Sigmoid colon (tissue), 4 donors: ENCODE results near the gene SLC6A15.
A peak's percentile ranks its signal among the peaks of the same experiment; 100 is the strongest.

ENCODE experiments used
- CTCF ChIP-seq, 4 experiments: fragments of 450-650 bp in 3 of 4; fragments of 200-600 bp in 1 of 4; IDR thresholded peaks; one replicate each; pipeline ENCODE4 v1.5.1; 2016 to 2019; ENCODE audit warnings: antibody characterized with exemption in 4 of 4, mild to moderate bottlenecking in 3 of 4, moderate library complexity in 2 of 4
- EP300 ChIP-seq, 4 donors: sonication (generic); formaldehyde crosslinking; IDR thresholded peaks; one replicate each; pipeline ENCODE4 v1.6.1; 2017; ENCODE audit warnings: antibody characterized with exemption in 4 of 4
- POLR2AphosphoS5 ChIP-seq, 4 donors: sonication (generic); formaldehyde crosslinking; IDR thresholded peaks; one replicate each; pipeline ENCODE4 v1.6.1; 2017; ENCODE audit warnings: antibody characterized with exemption in 4 of 4

DNA sequence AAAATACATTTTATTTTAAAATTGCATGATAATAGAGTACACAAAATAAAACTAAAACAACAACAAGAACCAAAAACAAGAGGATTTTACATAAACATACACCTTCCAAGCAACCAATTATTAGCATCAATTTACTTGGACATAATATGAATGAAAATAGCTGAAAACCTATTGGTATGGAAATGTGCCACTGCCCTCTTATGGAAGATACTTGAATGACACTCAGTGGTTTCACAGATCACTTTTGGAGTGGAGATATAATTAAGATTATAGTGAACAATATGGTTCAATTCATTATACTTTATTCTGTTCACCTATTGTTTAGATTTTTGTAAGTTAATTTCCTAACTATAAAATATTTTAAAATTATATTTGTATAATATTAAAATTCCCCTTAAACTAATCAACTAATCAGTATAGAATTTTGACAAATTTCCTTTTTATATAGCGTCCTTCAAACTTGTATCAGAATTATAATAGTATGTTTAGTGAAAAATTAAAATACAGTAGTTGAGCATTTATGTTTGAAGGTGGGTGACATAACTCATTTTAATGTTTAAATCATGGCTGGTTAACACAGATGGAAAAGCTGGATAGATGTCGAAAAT is 70.1 kb downstream of the SLC6A15 start:
- TF ChIP-seq POLR2AphosphoS5 (IDR thresholded peaks at IDR 0.05) (no peak), EP300 (IDR thresholded peaks at IDR 0.05) (no peak), CTCF (IDR thresholded peaks at IDR 0.05) (peak in 2 of 4 experiments; percentile 36 to 58)
